GM23338 (cell line): ENCODE data around the gene LHB. TPM values are rescaled to one million over a fixed set of nuclear protein-coding genes. Genes with fewer than 3 reads are reported as not detected.

Experiments used
- ATAC-seq: fragments of 200-7000 bp; cut with Tn5 transposase; 3 replicates; pipeline ENCODE4 v1.9.1; 2020
- DNase-seq: peaks from one replicate; pipeline ENCODE4 v3.0.0-alpha.2; 2015; ENCODE audit warnings: low spot score
- H2AFZ ChIP-seq: fragments of 200-600 bp; sonication (generic); 2 replicates; pipeline ENCODE4 v1.8.0; 2016; ENCODE audit warnings: antibody characterized with exemption, mild to moderate bottlenecking, moderate library complexity
- H3F3A ChIP-seq: fragments of 200-600 bp; sonication (generic); replicated peaks from 2 replicates; pipeline ENCODE4 v1.8.0; 2017; ENCODE audit warnings: antibody characterized with exemption, mixed run types, low read depth
- H3K27ac ChIP-seq: fragments of 200-600 bp; sonication (generic); 2 replicates; pipeline ENCODE4 v1.6.1; 2016; ENCODE audit warnings: low read depth
- H3K27me3 ChIP-seq: fragments of 200-600 bp; sonication (generic); 2 replicates; pipeline ENCODE4 v1.8.0; 2016; ENCODE audit warnings: mild to moderate bottlenecking, mixed run types, moderate library complexity; ENCODE audit not compliant: insufficient read depth
- H3K36me3 ChIP-seq: fragments of 200-600 bp; sonication (generic); 2 replicates; pipeline ENCODE4 v1.8.0; 2016; ENCODE audit warnings: mild to moderate bottlenecking; ENCODE audit not compliant: insufficient read depth
- H3K4me1 ChIP-seq: fragments of 200-600 bp; sonication (generic); 2 replicates; pipeline ENCODE4 v1.8.0; 2016; ENCODE audit warnings: mild to moderate bottlenecking, moderate library complexity; ENCODE audit not compliant: insufficient read depth
- H3K4me2 ChIP-seq: fragments of 200-600 bp; sonication (generic); 2 replicates; pipeline ENCODE4 v1.7.1; 2017; ENCODE audit warnings: mixed run types
- H3K4me3 ChIP-seq: fragments of 200-600 bp; sonication (generic); 2 replicates; pipeline ENCODE4 v1.6.1; 2016; ENCODE audit warnings: mixed run types
- H3K79me2 ChIP-seq: fragments of 200-600 bp; sonication (generic); replicated peaks from 2 replicates; pipeline ENCODE4 v1.8.0; 2017; ENCODE audit warnings: mild to moderate bottlenecking; ENCODE audit not compliant: insufficient read depth
- H3K9me2 ChIP-seq: fragments of 200-600 bp; sonication (generic); 2 replicates; pipeline ENCODE4 v1.8.0; 2017; ENCODE audit not compliant: insufficient read depth
- H4K20me1 ChIP-seq: fragments of 200-600 bp; sonication (generic); replicated peaks from 2 replicates; pipeline ENCODE4 v1.8.0; 2017; ENCODE audit warnings: mild to moderate bottlenecking; ENCODE audit not compliant: insufficient read depth
- H3K27ac Mint-ChIP-seq: 2 replicates; pipeline ENCODE4 v1.8.0; 2020; ENCODE audit warnings: inconsistent platforms, mild to moderate bottlenecking, moderate library complexity, mixed read lengths
- H3K27me3 Mint-ChIP-seq: 3 replicates; pipeline ENCODE4 v1.8.0; 2022; ENCODE audit warnings: low read depth, mild to moderate bottlenecking, moderate library complexity, mixed read lengths, inconsistent platforms; ENCODE audit not compliant: insufficient read depth, poor library complexity
- H3K36me3 Mint-ChIP-seq: 3 replicates; pipeline ENCODE4 v1.8.0; 2021; ENCODE audit warnings: low read depth, mild to moderate bottlenecking, inconsistent platforms, moderate library complexity, mixed read lengths
- H3K4me1 Mint-ChIP-seq: 3 replicates; pipeline ENCODE4 v1.8.0; 2020; ENCODE audit warnings: mild to moderate bottlenecking, inconsistent platforms, mixed read lengths
- H3K4me3 Mint-ChIP-seq: 3 replicates; pipeline ENCODE4 v1.8.0; 2021; ENCODE audit warnings: moderate library complexity, mild to moderate bottlenecking, inconsistent platforms, mixed read lengths
- H3K9me3 Mint-ChIP-seq: 3 replicates; pipeline ENCODE4 v1.8.0; 2020; ENCODE audit warnings: moderate library complexity, mild to moderate bottlenecking, inconsistent platforms, mixed read lengths
- CREB1 ChIP-seq: fragments of 250-450 bp; sonication (Bioruptor Pico); IDR thresholded peaks from 2 replicates; pipeline ENCODE4 v1.5.0; 2020; ENCODE audit warnings: low read depth, mild to moderate bottlenecking, moderate library complexity
- CTCF ChIP-seq, 2 experiments: fragments of 200-600 bp in 1 of 2; sonication (generic) in 1 of 2; conservative IDR thresholded peaks; 2 replicates each; pipeline versions ENCODE4 v1.5.1 to v1.6.1; 2016 to 2017; ENCODE audit warnings: antibody characterized with exemption in 2 of 2, low read depth in 2 of 2, mild to moderate bottlenecking in 2 of 2, moderate library complexity in 1 of 2
- ZNF331 ChIP-seq: fragments of 250-450 bp; sonication (Bioruptor Pico); IDR thresholded peaks from 2 replicates; pipeline ENCODE4 v1.5.0; 2020; ENCODE audit warnings: low read depth, mild to moderate bottlenecking, moderate library complexity
- polyA plus RNA-seq: library from polyadenylated mRNA; unstranded; fragments of >200 nt; fragmentation: Nextera tagmentation; extraction: Ambion mirVana; gene quantifications from 2 replicates; pipeline ENCODE4 v1.2.1, GENCODE V29; 2016
- total RNA-seq: library from RNA; depleted of rRNA; stranded (reverse); fragments of >200 nt; shearing (Covaris generic); gene quantifications from 2 replicates; pipeline ENCODE4 v1.2.3, GENCODE V29; 2014
- TF ChIP-seq, protein P1 (sequence below): IDR thresholded peaks from 2 replicates; pipeline ENCODE4 v1.6.1; 2016; ENCODE audit warnings: antibody characterized with exemption
- TF ChIP-seq, protein P2 (sequence below): fragments of 250-450 bp; sonication (Bioruptor Pico); IDR thresholded peaks from 2 replicates; pipeline ENCODE4 v1.5.0; 2020; ENCODE audit warnings: mild to moderate bottlenecking, moderate library complexity

Gene LHB
- total and polyA plus RNA-seq, 2 experiments from 2014 or later, result 0.76 TPM; not detected in 1

- Histone ChIP-seq H3K27ac (no peak overlapping the region), H2AFZ (no peak overlapping the region), H3K79me2 (no peaks in the 10 kb centered on the region), H3F3A (peaks cover 5% of the 10 kb centered on the region; the same call in 1 of the 2 replicates), H4K20me1 (0 out of 2 replicates have a peak, but pooled peaks cover 4% of the 10 kb centered on the region), H3K4me3 (no peak overlapping the region), H3K27me3 (no peaks in the 10 kb centered on the region), H3K9me2 (no peaks in the 10 kb centered on the region), H3K36me3 (peaks cover 4% of the 10 kb centered on the region; the same call in 1 of the 2 replicates), H3K4me2 (no peak overlapping the region), H3K4me1 (no peaks in the 10 kb centered on the region)
- Mint-ChIP-seq H3K36me3 (peaks cover 32% of the 10 kb centered on the region), H3K9me3 (no peaks in the 10 kb centered on the region), H3K4me1 (no peaks in the 10 kb centered on the region; the same call in 2 of the 3 replicates), H3K27me3 (peaks cover 7% of the 10 kb centered on the region), H3K27ac (peak overlapping the region; percentile 44; the same call in 1 of the 2 replicates), H3K4me3 (no peak overlapping the region)
- DNase-seq, result peak; percentile 93
- TF ChIP-seq ZNF331 (CRISPR knock-in tag), result no peak
- TF ChIP-seq CTCF (conservative IDR thresholded peaks at IDR 0.05; ENCODE audit: low read depth in 2 of 2), result no peak
- peak; percentile 89 for TF ChIP-seq CREB1
- TF ChIP-seq, protein P1, sequence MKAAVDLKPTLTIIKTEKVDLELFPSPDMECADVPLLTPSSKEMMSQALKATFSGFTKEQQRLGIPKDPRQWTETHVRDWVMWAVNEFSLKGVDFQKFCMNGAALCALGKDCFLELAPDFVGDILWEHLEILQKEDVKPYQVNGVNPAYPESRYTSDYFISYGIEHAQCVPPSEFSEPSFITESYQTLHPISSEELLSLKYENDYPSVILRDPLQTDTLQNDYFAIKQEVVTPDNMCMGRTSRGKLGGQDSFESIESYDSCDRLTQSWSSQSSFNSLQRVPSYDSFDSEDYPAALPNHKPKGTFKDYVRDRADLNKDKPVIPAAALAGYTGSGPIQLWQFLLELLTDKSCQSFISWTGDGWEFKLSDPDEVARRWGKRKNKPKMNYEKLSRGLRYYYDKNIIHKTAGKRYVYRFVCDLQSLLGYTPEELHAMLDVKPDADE, result peak; percentile 99
- ATAC-seq, result peak; percentile 94
These were observed 40.7 kb downstream of the LHB start for GRCh38 chr19:48975947-48976847.

DNA sequence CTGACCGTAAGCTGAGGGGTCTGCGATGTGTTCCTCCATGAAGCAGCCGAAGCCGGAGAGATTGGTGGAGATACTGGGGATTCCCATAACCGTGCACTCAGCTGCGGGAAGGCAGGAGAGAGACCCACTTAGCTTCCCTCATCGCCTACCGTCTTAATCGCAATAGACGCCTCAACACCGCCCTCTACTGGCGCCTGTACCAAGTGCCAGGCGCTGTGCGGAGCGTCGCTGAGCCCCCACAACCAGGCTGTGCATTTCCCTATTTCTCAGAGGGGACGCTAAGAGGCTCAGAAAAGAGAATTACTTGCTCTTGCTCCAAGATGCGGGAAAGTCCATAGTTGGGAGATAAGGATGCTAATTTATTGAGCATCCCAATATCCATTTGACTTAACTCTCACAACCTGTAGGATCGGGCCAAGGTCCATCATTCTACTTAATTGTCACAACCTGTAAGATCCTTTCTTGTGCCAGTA lies 45.9 kb downstream of the LHB start:
- TF ChIP-seq CTCF (conservative IDR thresholded peaks at IDR 0.05; ENCODE audit: low read depth in 2 of 2), result peak; percentile 94 to 98
- TF ChIP-seq, protein P2, sequence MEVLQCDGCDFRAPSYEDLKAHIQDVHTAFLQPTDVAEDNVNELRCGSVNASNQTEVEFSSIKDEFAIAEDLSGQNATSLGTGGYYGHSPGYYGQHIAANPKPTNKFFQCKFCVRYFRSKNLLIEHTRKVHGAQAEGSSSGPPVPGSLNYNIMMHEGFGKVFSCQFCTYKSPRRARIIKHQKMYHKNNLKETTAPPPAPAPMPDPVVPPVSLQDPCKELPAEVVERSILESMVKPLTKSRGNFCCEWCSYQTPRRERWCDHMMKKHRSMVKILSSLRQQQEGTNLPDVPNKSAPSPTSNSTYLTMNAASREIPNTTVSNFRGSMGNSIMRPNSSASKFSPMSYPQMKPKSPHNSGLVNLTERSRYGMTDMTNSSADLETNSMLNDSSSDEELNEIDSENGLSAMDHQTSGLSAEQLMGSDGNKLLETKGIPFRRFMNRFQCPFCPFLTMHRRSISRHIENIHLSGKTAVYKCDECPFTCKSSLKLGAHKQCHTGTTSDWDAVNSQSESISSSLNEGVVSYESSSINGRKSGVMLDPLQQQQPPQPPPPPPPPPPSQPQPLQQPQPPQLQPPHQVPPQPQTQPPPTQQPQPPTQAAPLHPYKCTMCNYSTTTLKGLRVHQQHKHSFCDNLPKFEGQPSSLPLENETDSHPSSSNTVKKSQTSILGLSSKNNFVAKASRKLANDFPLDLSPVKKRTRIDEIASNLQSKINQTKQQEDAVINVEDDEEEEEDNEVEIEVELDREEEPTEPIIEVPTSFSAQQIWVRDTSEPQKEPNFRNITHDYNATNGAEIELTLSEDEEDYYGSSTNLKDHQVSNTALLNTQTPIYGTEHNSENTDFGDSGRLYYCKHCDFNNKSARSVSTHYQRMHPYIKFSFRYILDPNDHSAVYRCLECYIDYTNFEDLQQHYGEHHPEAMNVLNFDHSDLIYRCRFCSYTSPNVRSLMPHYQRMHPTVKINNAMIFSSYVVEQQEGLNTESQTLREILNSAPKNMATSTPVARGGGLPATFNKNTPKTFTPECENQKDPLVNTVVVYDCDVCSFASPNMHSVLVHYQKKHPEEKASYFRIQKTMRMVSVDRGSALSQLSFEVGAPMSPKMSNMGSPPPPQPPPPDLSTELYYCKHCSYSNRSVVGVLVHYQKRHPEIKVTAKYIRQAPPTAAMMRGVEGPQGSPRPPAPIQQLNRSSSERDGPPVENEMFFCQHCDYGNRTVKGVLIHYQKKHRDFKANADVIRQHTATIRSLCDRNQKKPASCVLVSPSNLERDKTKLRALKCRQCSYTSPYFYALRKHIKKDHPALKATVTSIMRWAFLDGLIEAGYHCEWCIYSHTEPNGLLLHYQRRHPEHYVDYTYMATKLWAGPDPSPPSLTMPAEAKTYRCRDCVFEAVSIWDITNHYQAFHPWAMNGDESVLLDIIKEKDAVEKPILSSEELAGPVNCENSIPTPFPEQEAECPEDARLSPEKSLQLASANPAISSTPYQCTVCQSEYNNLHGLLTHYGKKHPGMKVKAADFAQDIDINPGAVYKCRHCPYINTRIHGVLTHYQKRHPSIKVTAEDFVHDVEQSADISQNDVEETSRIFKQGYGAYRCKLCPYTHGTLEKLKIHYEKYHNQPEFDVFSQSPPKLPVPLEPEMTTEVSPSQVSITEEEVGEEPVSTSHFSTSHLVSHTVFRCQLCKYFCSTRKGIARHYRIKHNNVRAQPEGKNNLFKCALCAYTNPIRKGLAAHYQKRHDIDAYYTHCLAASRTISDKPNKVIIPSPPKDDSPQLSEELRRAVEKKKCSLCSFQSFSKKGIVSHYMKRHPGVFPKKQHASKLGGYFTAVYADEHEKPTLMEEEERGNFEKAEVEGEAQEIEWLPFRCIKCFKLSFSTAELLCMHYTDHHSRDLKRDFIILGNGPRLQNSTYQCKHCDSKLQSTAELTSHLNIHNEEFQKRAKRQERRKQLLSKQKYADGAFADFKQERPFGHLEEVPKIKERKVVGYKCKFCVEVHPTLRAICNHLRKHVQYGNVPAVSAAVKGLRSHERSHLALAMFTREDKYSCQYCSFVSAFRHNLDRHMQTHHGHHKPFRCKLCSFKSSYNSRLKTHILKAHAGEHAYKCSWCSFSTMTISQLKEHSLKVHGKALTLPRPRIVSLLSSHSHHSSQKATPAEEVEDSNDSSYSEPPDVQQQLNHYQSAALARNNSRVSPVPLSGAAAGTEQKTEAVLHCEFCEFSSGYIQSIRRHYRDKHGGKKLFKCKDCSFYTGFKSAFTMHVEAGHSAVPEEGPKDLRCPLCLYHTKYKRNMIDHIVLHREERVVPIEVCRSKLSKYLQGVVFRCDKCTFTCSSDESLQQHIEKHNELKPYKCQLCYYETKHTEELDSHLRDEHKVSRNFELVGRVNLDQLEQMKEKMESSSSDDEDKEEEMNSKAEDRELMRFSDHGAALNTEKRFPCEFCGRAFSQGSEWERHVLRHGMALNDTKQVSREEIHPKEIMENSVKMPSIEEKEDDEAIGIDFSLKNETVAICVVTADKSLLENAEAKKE (CRISPR knock-in tag), result no peak
- peaks cover 10% of the 10 kb centered on the region for H4K20me1 ChIP-seq
- ATAC-seq, result peak; percentile 83
- H3K9me2 ChIP-seq, result no peaks in the 10 kb centered on the region
- H2AFZ ChIP-seq, result no peak overlapping the region
- peak overlapping the region; percentile 48; the same call in 1 of the 2 replicates for H3K4me2 ChIP-seq
- H3K9me3 Mint-ChIP-seq, result peaks cover 9% of the 10 kb centered on the region
- peak; percentile 97 for DNase-seq
- peaks cover 48% of the 10 kb centered on the region for H3K36me3 Mint-ChIP-seq
- H3K27me3 ChIP-seq, result no peaks in the 10 kb centered on the region
- H3K79me2 ChIP-seq, result peaks cover 8% of the 10 kb centered on the region
- peaks cover 16% of the 10 kb centered on the region for H3K4me1 Mint-ChIP-seq
- H3K27ac Mint-ChIP-seq, result no peak overlapping the region
- H3K4me3 ChIP-seq, result no peak overlapping the region
- H3K36me3 ChIP-seq, result peaks cover 13% of the 10 kb centered on the region
- peaks cover 4% of the 10 kb centered on the region; the same call in 1 of the 2 replicates for H3K4me1 ChIP-seq
- peaks cover 31% of the 10 kb centered on the region for H3F3A ChIP-seq
- no peak overlapping the region; the same call in 2 of the 3 replicates for H3K4me3 Mint-ChIP-seq
- peaks cover 29% of the 10 kb centered on the region for H3K27me3 Mint-ChIP-seq
- peak overlapping the region; percentile 66 for H3K27ac ChIP-seq
